Measurements from ENCODE around the gene TFDP2.
"Not testable (repeated sequence)": the region's sequence is repeated elsewhere in the genome, so short reads cannot be mapped to it uniquely, and the experiment has no call there.

Gene TFDP2

GRCh38 chr3:141920701-141921100 lies 228.6 kb downstream of the TFDP2 start:
- DNase-seq = no peak

- no peak for DNase-seq
Measured at GRCh38 chr3:141915766-141916165, 233.6 kb downstream of the TFDP2 start.

GRCh38 chr3:141915016-141915415 lies 234.3 kb downstream of the TFDP2 start:
- DNase-seq = no peak

- DNase-seq = no peak
Measured at GRCh38 chr3:141914311-141914710, 235.0 kb downstream of the TFDP2 start.

GRCh38 chr3:141913150-141913811 lies 236.1 kb downstream of the TFDP2 start:
- peak; percentile 6 for DNase-seq

- not testable (repeated sequence) for DNase-seq
Measured at GRCh38 chr3:141909986-141910385, 239.4 kb downstream of the TFDP2 start.

GRCh38 chr3:141909408-141909807 lies 239.9 kb downstream of the TFDP2 start:
- DNase-seq = no peak

- no peak for DNase-seq
Measured at GRCh38 chr3:141905129-141905528, 244.2 kb downstream of the TFDP2 start.

GRCh38 chr3:141904203-141904602 lies 245.1 kb downstream of the TFDP2 start:
- DNase-seq = no peak

- DNase-seq = no peak
Measured at GRCh38 chr3:141901914-141902313, 247.4 kb downstream of the TFDP2 start.

GRCh38 chr3:141900343-141900742 lies 249.0 kb downstream of the TFDP2 start:
- no peak for DNase-seq

GRCh38 chr3:141898908-141899307 lies 250.4 kb downstream of the TFDP2 start:
- no peak for DNase-seq

- no peak for DNase-seq
Measured at GRCh38 chr3:141895731-141896130, 253.6 kb downstream of the TFDP2 start.

GRCh38 chr3:141894524-141895176 lies 254.7 kb downstream of the TFDP2 start:
- no peak for DNase-seq

All from T-helper 9 cell (primary cell).